Measurements from ENCODE around the gene SLC39A11.

DNA sequence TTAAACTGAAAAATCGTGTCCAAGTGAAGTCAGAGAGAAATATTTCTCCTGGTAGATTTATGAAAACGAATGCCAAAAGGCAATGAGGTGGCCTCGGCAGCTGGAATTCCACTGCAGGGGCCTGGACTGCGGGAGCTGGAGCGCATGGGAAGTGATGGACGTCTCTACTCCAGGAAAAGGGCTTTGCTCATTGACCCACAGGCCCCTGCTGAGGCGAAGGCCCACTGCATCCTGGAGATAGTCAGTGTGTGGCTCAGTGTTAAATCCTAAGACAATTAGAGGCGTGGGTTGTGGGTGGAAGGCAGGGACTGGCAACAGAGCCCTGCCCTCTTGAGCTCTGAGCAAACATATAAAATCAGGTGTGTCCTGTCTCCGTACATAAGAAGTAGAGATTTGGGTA lies 191.4 kb downstream of the SLC39A11 start:
- TF ChIP-seq, protein P1, sequence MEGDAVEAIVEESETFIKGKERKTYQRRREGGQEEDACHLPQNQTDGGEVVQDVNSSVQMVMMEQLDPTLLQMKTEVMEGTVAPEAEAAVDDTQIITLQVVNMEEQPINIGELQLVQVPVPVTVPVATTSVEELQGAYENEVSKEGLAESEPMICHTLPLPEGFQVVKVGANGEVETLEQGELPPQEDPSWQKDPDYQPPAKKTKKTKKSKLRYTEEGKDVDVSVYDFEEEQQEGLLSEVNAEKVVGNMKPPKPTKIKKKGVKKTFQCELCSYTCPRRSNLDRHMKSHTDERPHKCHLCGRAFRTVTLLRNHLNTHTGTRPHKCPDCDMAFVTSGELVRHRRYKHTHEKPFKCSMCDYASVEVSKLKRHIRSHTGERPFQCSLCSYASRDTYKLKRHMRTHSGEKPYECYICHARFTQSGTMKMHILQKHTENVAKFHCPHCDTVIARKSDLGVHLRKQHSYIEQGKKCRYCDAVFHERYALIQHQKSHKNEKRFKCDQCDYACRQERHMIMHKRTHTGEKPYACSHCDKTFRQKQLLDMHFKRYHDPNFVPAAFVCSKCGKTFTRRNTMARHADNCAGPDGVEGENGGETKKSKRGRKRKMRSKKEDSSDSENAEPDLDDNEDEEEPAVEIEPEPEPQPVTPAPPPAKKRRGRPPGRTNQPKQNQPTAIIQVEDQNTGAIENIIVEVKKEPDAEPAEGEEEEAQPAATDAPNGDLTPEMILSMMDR (IDR thresholded peaks at IDR 0.05) = no peak
- no peak for TF ChIP-seq EZH2 (IDR thresholded peaks at IDR 0.05)
- no peak for TF ChIP-seq EZH2phosphoT487 (IDR thresholded peaks at IDR 0.05)
